Testis (tissue), 2 donors: ENCODE results near the gene ETDA.

ENCODE experiments used
- CTCF ChIP-seq, 3 experiments: fragments of 450-650 bp in 2 of 3; fragments of 200-600 bp in 1 of 3; sonication (generic) in 1 of 3; IDR thresholded peaks; one replicate each; pipeline ENCODE4 v1.5.1; 2016 to 2019; ENCODE audit warnings: antibody characterized with exemption in 3 of 3, mild to moderate bottlenecking in 2 of 3, moderate library complexity in 1 of 3
- POLR2A ChIP-seq: fragments of 450-650 bp; IDR thresholded peaks from one replicate; pipeline ENCODE4 v1.6.1; 2017; ENCODE audit warnings: antibody characterized with exemption, mild to moderate bottlenecking, moderate library complexity

GRCh38 chrX:135275973-135276372, 24.1 kb downstream of the ETDA start:
- TF ChIP-seq CTCF (IDR thresholded peaks at IDR 0.05) (no peak), POLR2A (no peak)
